Gastrocnemius medialis (tissue), 4 donors: Measurements from ENCODE around the gene BOD1L1.

ENCODE experiments used
- CTCF ChIP-seq, 5 experiments: fragments of 450-650 bp in 3 of 5; fragments of 200-600 bp in 2 of 5; sonication (generic) in 2 of 5; IDR thresholded peaks in 4 of 5; conservative IDR thresholded peaks in 1 of 5; 1 replicate in 4 of 5; 2 replicates in 1 of 5; pipeline ENCODE4 v1.5.1; 2016 to 2019; ENCODE audit warnings: antibody characterized with exemption in 5 of 5, mild to moderate bottlenecking in 3 of 5, moderate library complexity in 3 of 5
- POLR2A ChIP-seq, 2 donors: fragments of 450-650 bp; IDR thresholded peaks; one replicate each; pipeline ENCODE4 v1.6.1; 2017; ENCODE audit warnings: antibody characterized with exemption in 2 of 2, mild to moderate bottlenecking in 2 of 2, moderate library complexity in 2 of 2

- TF ChIP-seq POLR2A (IDR thresholded peaks at IDR 0.05) (no peak), CTCF (IDR thresholded peaks at IDR 0.05 in 4 of 5, conservative IDR thresholded peaks at IDR 0.05 in 1 of 5) (no peak)
These were observed 9.2 kb downstream of the BOD1L1 start for GRCh38 chr4:13618212-13618806.
